Astrocyte (in vitro differentiated cells and primary cell): ENCODE measurements around the gene GUCA1A. TPM values are rescaled to one million over a fixed set of nuclear protein-coding genes. Genes with fewer than 3 reads are reported as not detected.
"Not testable (repeated sequence)": the region's sequence is repeated elsewhere in the genome, so short reads cannot be mapped to it uniquely, and the experiment has no call there.

Experiments used
- DNase-seq: peaks from one replicate; pipeline ENCODE4 v3.0.0-alpha.2; 2010; ENCODE audit warnings: low read depth
- FAIRE-seq: peaks from 2 replicates; lab custom pipeline; 2011; peaks lifted over from hg19 to GRCh38; lab: Jason Lieb, UNC
- H2AFZ ChIP-seq: 2 replicates; pipeline ENCODE4 v1.6.0; 2012; ENCODE audit warnings: low read depth, low read length, inconsistent platforms
- H3K27ac ChIP-seq: 2 replicates; pipeline ENCODE4 v1.5.1; 2011; ENCODE audit warnings: low read depth, low read length, inconsistent platforms
- H3K27me3 ChIP-seq: 2 replicates; pipeline ENCODE4 v1.6.0; 2011; ENCODE audit warnings: low read length, inconsistent platforms; ENCODE audit not compliant: insufficient read depth
- H3K36me3 ChIP-seq: 2 replicates; pipeline ENCODE4 v1.5.1; 2011; ENCODE audit warnings: low read length, inconsistent platforms; ENCODE audit not compliant: insufficient read depth
- H3K4me1 ChIP-seq: 2 replicates; pipeline ENCODE4 v1.5.1; 2011; ENCODE audit warnings: low read length, inconsistent platforms; ENCODE audit not compliant: insufficient read depth
- H3K4me2 ChIP-seq: 2 replicates; pipeline ENCODE4 v1.6.0; 2012; ENCODE audit warnings: low read length, inconsistent platforms
- H3K4me3 ChIP-seq: 2 replicates; pipeline ENCODE4 v1.5.1; 2011; ENCODE audit warnings: low read depth, mild to moderate bottlenecking, low read length, inconsistent platforms; ENCODE audit not compliant: insufficient read depth
- H3K79me2 ChIP-seq: 2 replicates; pipeline ENCODE4 v1.6.0; 2012; ENCODE audit warnings: mild to moderate bottlenecking, low read length, inconsistent platforms; ENCODE audit not compliant: insufficient read depth
- H3K9ac ChIP-seq: 2 replicates; pipeline ENCODE4 v1.6.0; 2012; ENCODE audit warnings: mild to moderate bottlenecking, low read length, inconsistent platforms
- H3K9me3 ChIP-seq: 2 replicates; pipeline ENCODE4 v1.5.1; 2012; ENCODE audit warnings: low read depth, mild to moderate bottlenecking, low read length, inconsistent platforms; ENCODE audit not compliant: insufficient read depth
- H4K20me1 ChIP-seq: 2 replicates; pipeline ENCODE4 v1.6.0; 2012; ENCODE audit warnings: low read length, inconsistent platforms; ENCODE audit not compliant: insufficient read depth
- H3K27ac Mint-ChIP-seq: one replicate; pipeline ENCODE4 v1.8.0; 2021; ENCODE audit warnings: mild to moderate bottlenecking, mixed read lengths; ENCODE audit not compliant: unreplicated experiment
- H3K27me3 Mint-ChIP-seq: one replicate; pipeline ENCODE4 v1.8.0; 2021; ENCODE audit warnings: low read depth, mixed read lengths; ENCODE audit not compliant: unreplicated experiment
- H3K36me3 Mint-ChIP-seq: one replicate; pipeline ENCODE4 v1.8.0; 2021; ENCODE audit warnings: low read depth, mixed read lengths; ENCODE audit not compliant: unreplicated experiment
- H3K4me1 Mint-ChIP-seq: one replicate; pipeline ENCODE4 v1.8.0; 2021; ENCODE audit warnings: low read depth, mixed read lengths; ENCODE audit not compliant: unreplicated experiment
- H3K4me3 Mint-ChIP-seq: one replicate; pipeline ENCODE4 v1.8.0; 2021; ENCODE audit warnings: mild to moderate bottlenecking, moderate library complexity, mixed read lengths; ENCODE audit not compliant: unreplicated experiment
- H3K9me3 Mint-ChIP-seq: one replicate; pipeline ENCODE4 v1.8.0; 2021; ENCODE audit warnings: mild to moderate bottlenecking, mixed read lengths; ENCODE audit not compliant: unreplicated experiment
- EZH2 ChIP-seq: IDR thresholded peaks from 2 replicates; pipeline ENCODE4 v1.6.1; 2012; ENCODE audit warnings: mild to moderate bottlenecking, low read length, inconsistent platforms; ENCODE audit not compliant: insufficient read depth
- total RNA-seq: library from RNA; stranded (reverse); gene quantifications from 2 replicates; pipeline ENCODE4 v1.2.1, GENCODE V29; 2021
- TF ChIP-seq, protein P1 (sequence below): IDR thresholded peaks from 2 replicates; pipeline ENCODE4 v1.5.1; 2011; ENCODE audit warnings: low read depth, mild to moderate bottlenecking, inconsistent platforms, low read length, moderate library complexity; ENCODE audit not compliant: insufficient read depth

GUCA1A gene
- total RNA-seq, 1 donor from 2014 or later, result 0.45 TPM

GRCh38 chr6:42202131-42202915 lies 29.2 kb downstream of the GUCA1A start:
- DNase-seq, H3K4me3 ChIP-seq, H4K20me1 ChIP-seq, H3K79me2 ChIP-seq, H3K4me2 ChIP-seq, H3K9ac ChIP-seq, H3K27me3 Mint-ChIP-seq, FAIRE-seq, H3K36me3 Mint-ChIP-seq, H3K9me3 ChIP-seq, H3K4me3 Mint-ChIP-seq, H3K9me3 Mint-ChIP-seq, H3K27ac ChIP-seq, H3K36me3 ChIP-seq, H3K27me3 ChIP-seq, H3K27ac Mint-ChIP-seq, H2AFZ ChIP-seq: not testable (repeated sequence)
- H3K4me1 Mint-ChIP-seq, result peaks cover 20% of the 10 kb centered on the region
- peaks cover 29% of the 10 kb centered on the region for H3K4me1 ChIP-seq

DNA sequence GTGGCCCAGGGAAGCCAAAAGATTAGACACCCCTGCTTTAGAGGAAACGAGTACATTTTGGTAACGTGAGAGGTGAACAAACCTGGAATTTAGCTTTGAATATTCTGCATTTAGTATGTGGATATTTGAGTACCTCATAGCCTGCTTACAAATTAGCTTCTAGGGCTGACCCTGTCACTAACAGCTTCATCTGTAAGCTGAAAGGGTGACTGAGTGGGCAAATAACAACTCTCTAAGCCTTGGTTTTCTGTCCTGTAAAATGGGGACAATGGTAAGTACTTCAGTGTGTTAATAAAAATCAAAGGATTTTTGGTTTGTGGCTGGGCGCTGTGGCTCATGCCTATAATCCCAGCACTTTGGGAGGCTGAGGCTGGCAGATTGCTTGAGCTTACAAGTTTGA lies 30.0 kb downstream of the GUCA1A start:
- Mint-ChIP-seq H3K36me3 (peaks cover 7% of the 10 kb centered on the region), H3K27me3 (no peaks in the 10 kb centered on the region), H3K4me3 (peak overlapping the region; percentile 20), H3K27ac (peak overlapping the region; percentile 27), H3K4me1 (peaks cover 20% of the 10 kb centered on the region), H3K9me3 (peaks cover 2% of the 10 kb centered on the region)
- peaks cover 20% of the 10 kb centered on the region for H3K4me1 ChIP-seq
- H3K9me3 ChIP-seq, result no peaks in the 10 kb centered on the region
- no peak overlapping the region for H2AFZ ChIP-seq
- no peaks in the 10 kb centered on the region for H4K20me1 ChIP-seq
- H3K4me2 ChIP-seq, result no peak overlapping the region
- no peaks in the 10 kb centered on the region for H3K79me2 ChIP-seq
- no peak overlapping the region for H3K27ac ChIP-seq
- DNase-seq (no peak), FAIRE-seq (no peak)
- TF ChIP-seq, protein P1, sequence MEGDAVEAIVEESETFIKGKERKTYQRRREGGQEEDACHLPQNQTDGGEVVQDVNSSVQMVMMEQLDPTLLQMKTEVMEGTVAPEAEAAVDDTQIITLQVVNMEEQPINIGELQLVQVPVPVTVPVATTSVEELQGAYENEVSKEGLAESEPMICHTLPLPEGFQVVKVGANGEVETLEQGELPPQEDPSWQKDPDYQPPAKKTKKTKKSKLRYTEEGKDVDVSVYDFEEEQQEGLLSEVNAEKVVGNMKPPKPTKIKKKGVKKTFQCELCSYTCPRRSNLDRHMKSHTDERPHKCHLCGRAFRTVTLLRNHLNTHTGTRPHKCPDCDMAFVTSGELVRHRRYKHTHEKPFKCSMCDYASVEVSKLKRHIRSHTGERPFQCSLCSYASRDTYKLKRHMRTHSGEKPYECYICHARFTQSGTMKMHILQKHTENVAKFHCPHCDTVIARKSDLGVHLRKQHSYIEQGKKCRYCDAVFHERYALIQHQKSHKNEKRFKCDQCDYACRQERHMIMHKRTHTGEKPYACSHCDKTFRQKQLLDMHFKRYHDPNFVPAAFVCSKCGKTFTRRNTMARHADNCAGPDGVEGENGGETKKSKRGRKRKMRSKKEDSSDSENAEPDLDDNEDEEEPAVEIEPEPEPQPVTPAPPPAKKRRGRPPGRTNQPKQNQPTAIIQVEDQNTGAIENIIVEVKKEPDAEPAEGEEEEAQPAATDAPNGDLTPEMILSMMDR, result no peak
- no peak for TF ChIP-seq EZH2
- H3K9ac ChIP-seq, result no peak overlapping the region
- peaks cover 11% of the 10 kb centered on the region for H3K36me3 ChIP-seq
- H3K4me3 ChIP-seq, result no peak overlapping the region
- H3K27me3 ChIP-seq, result no peaks in the 10 kb centered on the region

DNA sequence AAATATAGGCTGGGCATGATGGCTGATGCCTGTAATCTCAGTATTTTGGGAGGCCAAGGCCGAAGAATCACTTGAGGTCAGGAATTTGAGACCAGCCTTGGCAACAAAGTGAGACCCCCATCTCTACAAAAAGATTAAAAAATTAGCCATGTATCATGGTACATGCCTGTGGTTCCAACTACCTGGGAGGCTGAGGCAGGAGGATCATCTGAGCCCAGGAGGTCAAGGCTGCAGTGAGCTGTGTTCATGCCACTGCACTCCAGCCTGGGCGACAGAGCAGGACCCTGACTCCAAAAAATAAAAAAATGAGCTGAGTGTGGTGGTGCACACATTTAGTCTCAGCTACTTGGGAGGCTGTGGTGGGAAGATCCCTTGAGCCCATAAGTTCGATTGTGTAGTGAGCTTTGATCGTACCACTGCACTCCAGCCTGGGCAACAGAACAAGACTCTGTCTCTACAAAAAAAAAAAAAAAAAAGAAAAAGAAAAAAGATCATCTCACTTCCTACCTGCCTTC lies 31.7 kb downstream of the GUCA1A start:
- Mint-ChIP-seq H3K4me1 (peaks cover 17% of the 10 kb centered on the region), H3K27me3 (no peaks in the 10 kb centered on the region), H3K4me3 (no peak overlapping the region), H3K27ac (no peak overlapping the region), H3K36me3 (peaks cover 9% of the 10 kb centered on the region), H3K9me3 (no peaks in the 10 kb centered on the region)
- peaks cover 19% of the 10 kb centered on the region for H3K36me3 ChIP-seq
- DNase-seq (no peak), FAIRE-seq (no peak)
- H3K4me2 ChIP-seq, result no peak overlapping the region
- no peaks in the 10 kb centered on the region for H3K9me3 ChIP-seq
- no peaks in the 10 kb centered on the region for H3K27me3 ChIP-seq
- no peak overlapping the region for H3K4me3 ChIP-seq
- no peak for TF ChIP-seq EZH2
- TF ChIP-seq, protein P1, result no peak
- H3K9ac ChIP-seq, result no peak overlapping the region
- no peak overlapping the region for H2AFZ ChIP-seq
- no peaks in the 10 kb centered on the region for H4K20me1 ChIP-seq
- H3K4me1 ChIP-seq, result peaks cover 14% of the 10 kb centered on the region
- H3K79me2 ChIP-seq, result no peaks in the 10 kb centered on the region
- H3K27ac ChIP-seq, result no peak overlapping the region

DNA sequence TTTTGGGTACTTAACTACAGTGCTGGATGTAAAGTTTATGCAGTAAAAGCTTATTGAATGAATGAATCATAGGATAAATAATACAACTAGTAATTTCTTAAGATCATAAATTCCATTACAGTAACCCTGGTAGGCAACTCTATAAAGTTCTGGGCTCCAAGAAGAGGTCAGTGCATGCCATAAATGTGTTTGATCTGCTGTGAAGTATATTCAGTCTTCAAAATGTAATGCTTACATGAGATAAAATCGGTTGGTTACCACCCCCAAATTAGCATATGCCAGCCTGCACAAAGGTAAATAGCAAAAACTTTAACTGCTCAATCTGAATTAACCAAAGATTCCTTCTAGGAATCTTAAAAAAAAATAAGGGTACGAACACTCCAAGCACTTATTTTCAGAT lies 34.4 kb downstream of the GUCA1A start:
- H3K4me2 ChIP-seq, H4K20me1 ChIP-seq, H3K9me3 ChIP-seq, H3K4me3 Mint-ChIP-seq, H3K27me3 Mint-ChIP-seq, H3K79me2 ChIP-seq, FAIRE-seq, H3K27ac Mint-ChIP-seq, H3K4me1 ChIP-seq, H3K4me3 ChIP-seq, H3K9me3 Mint-ChIP-seq, H3K27me3 ChIP-seq, H3K9ac ChIP-seq, H3K27ac ChIP-seq, H2AFZ ChIP-seq, H3K4me1 Mint-ChIP-seq, DNase-seq: not testable (repeated sequence)
- peaks cover 39% of the 10 kb centered on the region for H3K36me3 ChIP-seq
- H3K36me3 Mint-ChIP-seq, result peaks cover 11% of the 10 kb centered on the region
